Limb (tissue), 2 donors: ENCODE results near the gene CD164.
A peak's percentile ranks its signal among the peaks of the same experiment; 100 is the strongest.
"Not testable (repeated sequence)": the region's sequence is repeated elsewhere in the genome, so short reads cannot be mapped to it uniquely, and the experiment has no call there.

ENCODE experiments used
- DNase-seq, 2 donors: peaks; one replicate each; pipeline ENCODE4 v3.0.0-alpha.2; 2016; ENCODE audit errors: extremely low spot score in 2 of 2

CD164 gene

DNA sequence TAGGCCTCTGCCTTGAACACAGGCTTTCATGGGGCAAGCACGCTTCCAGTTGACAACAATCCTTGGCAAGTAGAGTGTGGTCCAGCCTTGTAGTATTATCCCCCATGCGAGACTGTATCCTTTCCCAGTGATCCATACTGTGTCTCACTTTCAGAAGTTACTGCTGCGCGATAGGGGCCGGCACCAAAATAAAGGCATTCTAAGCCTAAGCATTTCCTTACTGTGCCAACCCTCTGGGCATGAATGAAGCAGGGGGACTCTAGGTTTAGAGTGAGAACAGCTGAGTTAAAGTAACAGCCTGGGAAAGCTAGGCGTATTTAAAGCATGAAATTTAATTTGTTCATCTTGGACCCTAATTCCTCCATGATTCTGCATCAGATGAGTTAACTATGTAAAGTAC lies 39.4 kb downstream of the CD164 start:
- DNase-seq: no peak

DNA sequence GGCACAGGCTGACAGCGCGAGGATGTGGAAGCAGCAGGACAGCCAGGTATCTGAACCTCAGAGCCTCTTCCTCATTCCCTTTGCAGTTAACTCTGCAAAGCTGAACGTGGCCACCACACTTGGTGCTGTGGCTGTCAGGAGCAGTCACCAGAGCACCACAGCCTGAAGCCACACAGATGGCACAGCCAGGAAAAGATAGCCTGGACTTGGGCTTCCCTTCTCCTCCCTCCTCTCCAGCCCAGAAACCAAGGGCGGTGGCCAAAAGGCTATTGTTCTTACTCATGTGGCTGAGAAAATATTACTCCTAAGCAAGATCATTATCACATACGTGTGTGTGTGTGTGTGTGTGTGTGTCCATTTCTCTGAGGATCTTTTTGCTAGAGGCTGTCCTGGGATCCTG lies 39.8 kb downstream of the CD164 start:
- no peak for DNase-seq

DNA sequence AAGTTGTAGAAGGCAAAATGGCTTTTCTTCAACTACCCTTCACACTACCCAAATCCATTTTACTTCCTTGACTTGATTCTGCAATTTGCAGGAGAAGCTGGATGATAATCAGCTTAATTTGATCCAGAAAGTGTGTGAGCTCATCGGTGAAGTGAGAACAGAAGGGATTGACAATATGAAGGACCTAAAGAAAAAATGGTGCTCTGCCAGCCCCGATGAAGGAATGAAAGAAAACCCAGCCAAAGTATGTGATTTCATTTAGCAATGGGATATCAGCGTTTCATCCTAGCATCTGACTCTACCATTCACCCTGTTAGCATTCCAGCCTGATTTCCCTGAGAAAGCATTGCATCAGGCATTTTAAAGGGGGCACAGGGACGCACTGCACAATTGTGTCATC lies 41.5 kb downstream of the CD164 start:
- no peak for DNase-seq

DNA sequence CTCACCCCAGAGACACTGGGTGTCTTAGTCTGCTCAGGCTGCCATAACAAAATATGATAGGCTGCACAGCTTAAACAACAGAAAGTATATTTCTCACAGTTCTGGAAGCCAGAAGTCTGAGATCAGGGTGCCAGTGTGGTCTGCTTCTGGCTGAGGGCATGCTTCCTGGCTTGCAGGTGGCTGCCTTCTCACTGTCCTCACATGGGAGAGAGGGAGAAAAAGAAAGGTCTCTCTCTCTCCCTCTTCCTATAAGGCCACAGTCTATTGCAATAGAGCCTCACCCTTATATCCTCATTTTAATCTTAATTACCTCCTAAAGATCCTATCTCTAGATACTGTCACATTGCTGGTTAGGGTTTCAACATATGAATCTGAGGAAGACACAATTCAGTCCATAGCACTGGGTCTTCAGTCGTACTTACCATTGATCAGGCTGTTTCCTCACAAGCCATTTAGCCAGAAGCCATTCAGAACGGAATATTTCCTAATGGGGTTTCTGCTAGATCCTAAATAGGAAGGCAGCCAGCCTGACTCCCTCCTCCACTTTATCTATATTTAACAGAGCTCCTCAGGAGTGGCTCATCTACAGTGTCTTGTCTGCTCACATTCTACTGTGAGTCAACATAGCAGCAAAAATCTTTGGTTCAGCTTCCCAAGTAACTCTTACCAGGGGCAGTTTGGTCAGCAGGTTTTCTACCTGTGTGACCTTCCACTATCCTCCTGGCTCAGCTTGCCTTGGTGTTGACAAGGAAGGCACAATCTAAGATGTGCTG lies 42.2 kb downstream of the CD164 start:
- DNase-seq: no peak

DNA sequence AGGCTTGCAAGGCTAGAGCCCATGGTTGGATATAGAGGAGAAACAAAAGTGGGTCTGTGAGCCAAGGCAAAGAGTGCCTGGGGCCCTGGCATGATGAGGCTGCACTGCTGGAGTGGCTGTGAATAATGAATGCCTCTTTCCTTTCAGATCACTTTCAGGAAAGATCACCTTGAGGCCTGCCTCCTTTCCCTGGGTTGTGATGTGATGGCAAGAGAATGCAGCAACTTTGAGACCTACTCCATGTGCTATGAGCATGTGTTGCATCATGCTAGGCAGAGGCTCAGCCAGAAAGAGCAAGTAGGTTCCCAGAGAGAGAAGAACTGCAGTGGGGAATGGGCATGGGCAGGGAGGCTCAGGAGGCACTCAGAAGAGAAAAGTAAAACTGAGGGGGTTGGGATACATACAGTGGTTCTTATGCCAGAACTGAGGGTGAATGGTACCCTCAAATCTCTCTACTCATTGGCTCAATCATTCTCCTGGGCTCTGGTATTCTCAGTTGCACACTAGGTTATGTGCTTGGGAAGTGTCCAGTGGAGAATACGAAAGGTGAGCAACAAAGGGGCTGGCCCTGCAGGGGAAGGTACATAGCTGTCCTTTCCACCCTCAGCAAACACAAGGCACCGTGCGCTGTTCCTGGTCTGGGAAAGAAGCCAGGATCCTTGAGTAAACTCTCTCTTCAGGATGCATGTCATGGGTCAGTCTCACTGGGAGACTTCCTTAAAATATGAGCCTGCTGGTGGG lies 45.9 kb downstream of the CD164 start:
- DNase-seq: no peak

DNA sequence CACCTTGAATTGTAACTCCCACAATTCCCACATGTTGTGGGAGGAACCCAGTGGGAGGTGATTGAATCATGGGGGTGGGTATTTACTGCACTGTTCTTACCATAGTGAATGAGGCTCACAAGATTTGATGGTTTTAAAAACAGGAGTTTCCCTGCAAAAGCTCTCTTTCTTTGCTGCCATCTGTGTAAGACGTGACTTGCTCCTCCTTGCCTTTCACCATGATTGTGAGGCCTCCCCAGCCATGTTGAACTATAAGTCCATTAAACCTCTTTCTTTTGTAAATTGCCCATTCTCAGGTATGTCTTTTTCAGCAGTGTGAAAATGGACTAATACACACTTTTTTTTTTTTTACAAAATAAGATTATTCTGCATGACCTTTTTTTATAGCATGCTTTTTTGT lies 48.4 kb downstream of the CD164 start:
- not testable (repeated sequence) for DNase-seq

DNA sequence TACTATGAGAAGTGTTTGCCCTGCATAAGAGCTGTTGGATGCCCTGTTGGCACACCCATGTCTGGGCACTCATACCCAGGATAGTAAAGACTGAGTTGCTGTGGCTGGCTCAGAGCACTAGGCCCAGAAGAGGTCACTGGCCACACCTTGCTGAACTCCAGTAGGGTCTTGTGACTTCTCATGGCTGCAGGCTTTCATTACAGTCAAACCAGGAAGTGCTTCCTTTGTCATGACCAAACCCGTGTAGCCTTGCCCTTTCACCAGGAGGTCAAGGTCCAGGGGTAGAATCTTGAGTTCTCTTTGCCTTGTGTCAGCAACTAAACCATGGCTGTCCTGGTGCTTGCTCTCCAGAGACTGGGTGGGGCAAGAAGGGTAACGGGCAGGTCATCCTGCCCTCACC lies 49.5 kb downstream of the CD164 start:
- DNase-seq: no peak

DNA sequence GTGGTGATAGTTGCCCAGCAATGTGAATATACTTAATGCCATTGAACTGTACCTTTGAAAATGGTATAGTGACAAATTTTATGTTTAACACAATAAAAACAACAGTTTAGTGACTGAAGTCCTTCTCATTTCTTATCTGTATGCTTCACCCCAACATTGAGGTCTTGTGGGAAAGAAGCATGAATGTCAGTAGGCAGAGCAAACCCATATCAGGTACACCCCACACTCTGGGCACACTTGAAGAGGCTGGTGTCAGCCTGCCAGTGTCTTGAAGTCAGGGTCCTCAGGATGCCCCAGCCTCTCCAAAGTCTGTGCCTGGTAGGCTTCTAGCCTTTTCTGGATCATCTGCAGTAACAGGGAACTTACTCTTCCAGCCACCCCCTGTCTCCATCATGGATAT lies 51.2 kb downstream of the CD164 start:
- DNase-seq: no peak

DNA sequence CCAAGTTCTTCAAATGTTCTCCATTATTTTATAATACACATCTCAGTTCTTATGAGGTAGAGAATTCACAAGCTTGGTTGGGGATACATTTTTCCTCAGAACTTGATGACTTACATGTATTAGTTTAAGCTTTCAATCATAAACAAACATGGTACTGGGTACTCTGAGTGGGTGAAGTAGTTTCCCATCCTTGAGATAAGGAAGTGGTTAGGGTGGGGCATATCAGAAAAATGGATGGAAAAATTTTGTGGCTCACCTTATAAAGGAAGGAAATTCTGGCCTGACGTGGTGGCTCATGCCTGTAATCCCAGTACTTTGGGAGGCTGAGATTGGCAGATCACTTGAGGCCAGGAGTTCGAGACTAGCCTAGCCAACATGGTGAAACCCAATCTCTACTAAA lies 52.0 kb downstream of the CD164 start:
- DNase-seq: no peak

DNA sequence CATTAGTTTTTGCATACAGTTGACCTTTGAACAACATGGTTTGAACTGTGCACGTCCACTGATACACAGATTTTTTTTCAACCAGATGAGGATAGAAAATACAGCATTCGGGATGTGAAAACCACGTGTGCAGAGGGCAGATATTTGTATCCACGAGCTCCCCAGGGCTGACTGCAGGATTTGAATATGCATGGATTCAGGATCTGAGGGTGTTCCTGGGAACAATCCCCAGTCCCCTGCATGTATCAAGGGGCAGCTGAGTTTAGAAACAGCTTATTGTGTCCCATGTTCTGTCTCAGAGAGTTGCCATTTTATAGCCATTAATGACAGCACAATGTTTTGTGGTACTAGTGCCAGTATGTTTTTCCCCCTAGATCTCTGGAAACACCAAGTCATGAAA lies 53.6 kb downstream of the CD164 start:
- no peak for DNase-seq

DNA sequence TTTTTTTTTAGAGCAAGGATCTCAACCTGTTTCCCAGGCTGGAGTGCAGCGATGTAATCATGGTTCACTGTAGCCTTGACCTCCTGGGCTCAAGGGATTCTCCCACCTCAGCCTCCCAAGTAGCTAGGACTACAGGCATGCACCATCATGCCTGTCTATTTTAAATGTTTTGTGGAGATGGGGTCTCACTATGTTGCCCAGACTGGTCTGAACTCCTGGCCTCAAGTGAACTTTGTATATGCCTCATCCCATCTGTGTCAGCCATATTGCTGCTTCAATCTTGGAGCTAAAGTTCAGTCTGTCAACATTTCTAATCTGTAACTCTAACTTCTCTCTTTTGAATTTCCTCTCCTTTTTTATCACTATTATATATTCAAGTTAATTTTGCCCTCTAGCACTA lies 54.3 kb downstream of the CD164 start:
- no peak for DNase-seq

DNA sequence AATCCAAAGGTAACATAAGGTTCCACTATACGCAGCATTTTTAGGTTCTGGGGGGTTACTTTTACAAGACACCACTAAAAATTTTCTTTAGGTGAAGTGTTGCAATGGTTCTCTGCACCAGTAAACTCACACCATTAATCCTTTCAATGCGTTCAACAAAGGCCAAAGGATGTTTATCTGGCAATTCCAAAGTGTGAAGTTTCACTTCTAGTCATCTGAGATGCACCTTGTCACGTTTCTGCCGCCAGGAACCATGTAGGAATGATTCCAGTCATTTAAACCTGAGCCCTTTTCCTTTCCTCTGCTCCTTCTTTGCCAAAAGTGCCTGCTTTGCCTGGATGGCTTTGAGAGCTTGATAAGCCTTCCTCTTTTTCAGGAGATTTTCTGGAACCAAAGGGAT lies 54.8 kb downstream of the CD164 start:
- no peak for DNase-seq

DNA sequence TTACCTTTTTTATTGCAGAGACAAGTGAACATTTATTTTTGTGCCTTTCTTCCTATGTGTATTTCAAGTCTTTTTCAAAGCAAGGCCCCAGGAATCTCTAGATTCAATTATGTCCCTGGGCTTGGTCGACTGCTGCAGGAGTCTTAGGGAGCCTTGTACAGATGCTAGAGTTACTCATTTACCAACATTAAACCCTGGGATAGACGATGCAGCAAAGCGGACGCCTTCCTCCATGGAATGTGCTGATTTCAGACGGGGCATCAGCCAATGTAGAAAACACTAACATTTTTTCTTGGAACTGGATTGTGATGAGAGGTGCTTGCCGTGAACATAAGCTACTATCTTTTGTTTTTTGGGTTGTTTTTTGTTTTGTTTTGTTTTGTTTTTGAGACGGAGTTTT lies 55.9 kb downstream of the CD164 start:
- DNase-seq: no peak

DNA sequence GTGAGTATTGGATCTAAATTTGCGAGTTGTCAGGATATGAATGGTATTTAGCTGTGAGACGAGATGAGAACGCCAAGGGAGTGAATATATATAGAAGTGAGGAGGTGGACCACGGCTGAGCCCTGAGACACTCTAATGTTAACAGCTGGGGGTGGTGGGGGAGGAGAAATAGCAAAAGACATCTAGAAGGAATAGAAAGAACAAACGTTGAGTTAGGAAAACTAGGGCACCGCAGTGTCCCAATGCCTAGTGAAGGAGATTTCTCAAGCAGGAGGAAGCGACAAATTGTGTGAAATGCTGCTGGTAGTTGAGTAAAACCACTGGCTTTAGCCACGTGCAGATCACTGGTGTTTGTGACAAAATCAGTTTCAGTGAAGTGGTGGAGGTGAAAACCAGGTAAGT lies 56.9 kb downstream of the CD164 start:
- DNase-seq: no peak

DNA sequence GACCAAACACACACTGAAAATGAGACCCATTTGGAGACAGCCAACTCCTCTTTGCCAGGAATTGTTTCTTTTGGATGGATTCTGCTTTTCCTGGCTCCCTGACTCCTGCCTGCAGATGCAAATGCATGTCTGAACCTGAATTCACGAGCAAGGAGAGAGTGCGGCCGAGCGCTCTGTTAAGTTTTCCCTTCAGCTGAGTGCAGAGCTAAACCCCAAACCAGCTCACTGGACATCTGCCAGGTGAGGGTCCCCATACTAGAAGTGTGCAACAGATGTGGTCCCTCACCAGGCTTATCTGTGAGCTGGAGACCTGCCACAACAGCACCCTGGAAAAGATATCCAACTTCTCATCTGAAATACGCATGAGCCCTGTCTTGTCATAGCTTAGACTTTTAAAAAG lies 59.0 kb downstream of the CD164 start:
- peak in 1 of 2 donors; percentile 52 for DNase-seq

DNA sequence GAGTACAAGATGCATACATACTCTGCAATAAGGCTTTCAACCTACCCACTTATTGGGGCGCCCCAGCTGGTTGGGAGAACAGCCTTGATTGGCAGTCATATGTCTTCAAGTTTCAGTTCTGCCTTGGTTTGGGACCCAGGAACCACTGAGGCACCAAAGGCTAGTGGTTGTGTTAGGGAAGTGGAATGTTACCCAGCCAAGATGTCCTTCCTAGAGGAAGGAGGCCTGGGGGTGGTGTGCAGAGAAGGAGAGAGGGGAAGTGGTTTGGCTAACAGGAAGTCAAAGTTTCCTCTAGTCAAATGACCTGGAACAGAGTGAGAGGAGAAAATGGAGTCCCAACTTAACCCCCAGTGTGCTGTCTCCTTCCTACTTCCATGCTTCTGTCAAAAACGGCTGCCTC lies 59.4 kb downstream of the CD164 start:
- DNase-seq: no peak

DNA sequence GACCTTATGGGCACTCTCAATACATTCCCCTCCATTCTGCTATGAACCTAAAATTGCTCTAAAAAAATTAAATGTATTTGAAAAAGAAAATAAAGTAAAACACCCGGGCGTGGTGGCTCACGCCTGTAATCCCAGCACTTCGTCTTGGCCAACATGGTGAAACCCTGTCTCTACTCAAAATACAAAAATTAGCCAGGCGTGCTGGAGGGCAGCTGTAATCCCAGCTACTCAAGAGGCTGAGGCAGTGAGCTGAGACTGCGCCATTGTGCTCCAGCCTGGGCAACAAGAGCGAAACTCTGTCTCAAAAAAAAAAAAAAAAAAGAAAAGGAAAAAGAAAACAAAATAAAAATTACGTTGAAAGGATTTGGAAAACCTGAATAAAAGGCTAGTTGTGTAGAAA lies 60.5 kb downstream of the CD164 start:
- DNase-seq: no peak

DNA sequence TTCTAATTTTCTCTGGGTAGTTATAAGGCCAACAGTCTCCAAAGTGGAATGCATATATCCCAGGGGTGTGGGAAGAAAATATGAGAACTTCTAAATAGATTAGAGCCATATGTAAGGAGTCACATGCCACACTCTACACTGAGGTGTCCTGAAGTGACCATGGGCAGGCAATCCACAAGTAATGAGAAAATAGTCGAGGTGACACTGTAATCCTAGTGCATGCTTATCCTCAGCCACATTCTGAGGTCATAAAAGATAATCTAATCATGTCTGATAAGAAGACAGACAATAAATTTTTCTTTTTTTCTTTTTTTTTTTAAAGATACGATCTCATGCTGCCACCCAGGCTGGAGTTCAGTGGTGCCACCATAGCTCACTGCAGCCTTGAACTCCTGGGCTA lies 62.2 kb downstream of the CD164 start:
- DNase-seq: no peak

DNA sequence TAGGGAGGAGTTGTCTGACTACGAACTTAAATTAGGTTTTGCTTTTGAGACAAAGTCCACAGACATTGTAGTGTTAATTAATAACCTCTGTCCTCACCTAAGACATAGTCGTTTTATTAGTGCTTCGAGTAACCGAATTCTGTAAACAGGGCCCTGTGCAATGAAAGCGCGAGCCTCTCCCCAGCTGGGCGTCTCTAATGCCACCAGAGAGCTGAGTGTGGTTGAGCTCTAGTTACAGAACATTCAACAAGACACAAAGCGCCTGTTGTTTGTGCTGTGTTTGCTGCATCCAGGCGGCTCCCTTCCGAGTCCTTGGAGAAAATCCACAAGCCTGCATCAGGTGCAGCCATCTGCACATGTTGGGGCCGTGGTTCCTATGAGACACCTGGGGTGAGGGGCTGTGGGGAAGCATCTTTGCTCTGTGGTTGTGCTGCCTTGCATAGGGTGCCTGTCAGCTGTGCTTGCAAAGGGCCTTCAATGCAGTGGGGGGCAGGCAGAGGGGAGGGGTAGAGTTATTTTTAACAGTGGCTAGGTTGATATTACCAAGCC lies 63.9 kb downstream of the CD164 start:
- peak in 1 of 2 donors; percentile 51 for DNase-seq

DNA sequence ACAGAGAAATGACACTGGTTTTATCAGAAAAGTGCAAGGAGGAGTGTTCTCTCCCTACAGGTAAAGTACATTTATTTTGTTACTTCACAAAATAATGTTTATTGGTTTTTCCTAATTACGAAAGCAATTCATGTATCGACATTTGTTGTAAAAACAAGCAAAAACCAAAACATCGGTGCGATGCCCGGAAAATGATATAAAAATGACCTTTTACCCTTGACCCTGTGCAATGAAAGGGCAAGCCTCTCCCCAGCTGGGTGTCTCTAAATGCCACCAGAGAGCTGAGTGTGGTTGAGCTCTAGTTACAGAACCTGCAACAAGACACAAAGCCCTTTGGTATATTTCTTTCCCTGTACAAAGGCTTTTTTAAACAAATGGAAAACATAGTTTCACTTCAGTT lies 65.4 kb downstream of the CD164 start:
- no peak for DNase-seq
